Inferior parietal cortex (tissue), 1 donor: ENCODE results near the gene RBCK1.
A peak's percentile ranks its signal among the peaks of the same experiment; 100 is the strongest.
"Not testable (repeated sequence)": the region's sequence is repeated elsewhere in the genome, so short reads cannot be mapped to it uniquely, and the experiment has no call there.

ENCODE experiments used
- DNase-seq: peaks from one replicate; pipeline ENCODE4 v3.0.0-alpha.2; 2016; ENCODE audit errors: extremely low spot score

Gene RBCK1

GRCh38 chr20:437787-438486 is 29.8 kb downstream of the RBCK1 start:
- DNase-seq: no peak

DNA sequence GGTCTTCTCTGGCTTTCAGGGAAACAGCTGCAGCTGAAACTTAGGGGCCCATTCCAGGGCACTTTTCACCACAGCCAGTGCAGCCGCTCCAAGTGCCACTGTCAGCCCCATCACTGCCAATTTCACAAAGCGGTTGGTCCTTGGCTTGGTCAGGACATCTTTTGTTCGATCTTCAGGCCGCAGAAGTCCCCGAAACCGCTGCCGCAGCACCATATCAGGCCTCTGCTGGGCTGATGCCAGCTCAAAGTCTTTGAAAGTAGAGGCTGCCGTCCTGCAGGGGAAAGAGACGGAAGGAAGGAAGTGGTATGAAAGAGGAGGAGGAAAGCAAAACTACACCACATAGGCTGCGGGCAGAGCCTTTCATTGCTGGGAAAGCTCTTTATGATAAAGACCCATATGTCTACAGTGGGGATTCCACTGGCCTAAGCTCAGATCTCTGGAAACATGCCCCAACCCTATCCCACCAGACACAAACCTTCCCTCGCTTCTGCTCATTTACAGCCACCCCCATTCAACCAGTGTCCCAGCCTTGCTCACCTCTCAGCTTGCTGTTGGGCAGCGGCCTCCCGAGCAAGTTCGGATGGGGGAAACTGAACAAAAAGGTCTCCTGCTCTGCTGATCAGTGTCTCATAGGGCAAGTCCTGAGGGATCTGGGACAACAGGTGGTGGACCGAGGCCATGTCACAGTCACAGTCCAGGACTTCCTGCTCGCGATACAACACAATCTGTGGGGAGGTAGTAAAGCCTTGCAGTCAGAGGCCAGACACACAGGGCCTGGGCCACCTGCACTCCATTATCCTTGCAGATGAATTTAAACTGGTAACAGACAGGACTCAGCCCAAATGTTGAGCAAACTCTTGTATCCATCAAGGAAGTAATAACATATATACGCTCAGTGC is 30.7 kb downstream of the RBCK1 start:
- no peak for DNase-seq

DNA sequence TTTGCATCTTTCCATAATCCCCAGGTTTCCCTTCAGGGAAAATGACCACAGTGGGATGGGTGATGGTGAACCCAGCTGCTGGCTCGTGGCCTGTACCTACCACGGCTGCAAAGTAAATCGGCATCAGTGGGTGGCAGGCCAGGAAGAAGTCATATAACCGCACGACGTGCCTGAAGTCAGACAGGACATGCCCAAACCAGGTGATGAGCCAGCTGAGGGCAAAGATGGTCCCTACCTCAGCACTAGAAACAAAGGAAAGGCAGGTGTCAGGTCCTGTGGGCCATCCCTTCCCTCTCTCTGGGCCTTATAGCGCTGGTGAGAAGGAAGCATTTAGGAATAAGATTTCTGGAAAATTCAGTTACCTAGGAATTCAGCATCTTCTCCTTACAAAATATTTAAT is 32.0 kb downstream of the RBCK1 start:
- no peak for DNase-seq

- DNase-seq: no peak
Observed at GRCh38 chr20:440636-441035, 32.5 kb downstream of the RBCK1 start.

DNA sequence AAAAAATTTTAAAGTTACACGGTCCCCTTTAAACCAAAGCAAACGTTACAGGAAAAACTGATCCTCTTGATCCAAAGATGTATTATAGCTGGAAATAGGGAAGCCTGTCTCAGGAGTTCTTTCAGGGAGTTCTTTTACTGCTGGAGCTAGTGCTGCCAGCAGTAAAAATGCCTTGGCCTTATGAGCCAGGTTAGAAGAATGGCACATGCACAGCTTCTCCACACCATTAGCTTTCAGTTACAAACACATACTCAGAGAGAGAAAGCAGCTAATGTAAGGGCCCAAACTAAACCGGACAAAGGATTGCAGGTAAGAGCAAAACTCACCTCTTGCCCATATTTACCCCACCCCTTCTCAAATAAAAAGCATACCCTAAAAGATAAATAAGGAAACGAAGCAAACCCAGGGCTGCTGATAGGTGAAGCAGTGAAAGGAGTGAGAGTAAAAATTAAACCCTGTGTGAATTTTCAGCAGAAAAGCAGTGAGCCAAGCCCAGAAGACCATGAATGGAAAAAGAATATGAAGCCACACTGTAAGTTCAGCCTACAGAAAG is 35.2 kb downstream of the RBCK1 start:
- no peak for DNase-seq

- DNase-seq: no peak
Observed at GRCh38 chr20:444117-444516, 36.0 kb downstream of the RBCK1 start.

DNA sequence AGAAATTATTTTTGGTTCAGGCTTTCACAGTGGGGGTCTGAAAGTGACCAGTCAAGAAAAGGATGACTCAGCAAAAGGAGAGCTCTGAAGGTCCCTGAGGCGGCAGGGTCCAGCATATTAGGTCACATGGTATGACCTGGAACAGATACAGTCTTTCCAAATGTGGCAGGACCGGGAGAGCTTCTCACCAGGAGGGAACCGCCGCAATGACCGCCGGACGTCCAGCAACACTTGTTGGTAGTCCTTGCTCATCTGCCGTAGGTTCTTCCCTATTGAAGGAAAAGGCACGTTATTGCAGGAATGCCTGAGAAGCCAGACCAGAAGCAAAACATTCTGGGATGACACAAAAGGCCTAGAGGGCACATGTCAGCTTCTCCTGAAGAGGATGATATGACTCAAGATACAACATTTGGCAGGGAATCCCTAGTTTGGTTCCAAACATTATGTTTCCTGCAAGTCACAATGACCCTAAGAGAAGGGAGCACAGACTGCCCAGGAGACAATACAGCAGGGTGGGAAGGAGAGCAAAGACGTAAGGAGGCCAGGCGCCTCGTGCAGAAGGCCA is 36.8 kb downstream of the RBCK1 start:
- DNase-seq: no peak

GRCh38 chr20:445514-446336 is 37.6 kb downstream of the RBCK1 start:
- DNase-seq: no peak

GRCh38 chr20:452021-452420 is 43.9 kb downstream of the RBCK1 start:
- not testable (repeated sequence) for DNase-seq

- DNase-seq: no peak
Observed at GRCh38 chr20:454951-455350, 46.9 kb downstream of the RBCK1 start.

- DNase-seq: no peak
Observed at GRCh38 chr20:458776-459175, 50.7 kb downstream of the RBCK1 start.

GRCh38 chr20:460180-460579 is 52.1 kb downstream of the RBCK1 start:
- DNase-seq: no peak

- no peak for DNase-seq
Observed at GRCh38 chr20:460707-461106, 52.6 kb downstream of the RBCK1 start.

DNA sequence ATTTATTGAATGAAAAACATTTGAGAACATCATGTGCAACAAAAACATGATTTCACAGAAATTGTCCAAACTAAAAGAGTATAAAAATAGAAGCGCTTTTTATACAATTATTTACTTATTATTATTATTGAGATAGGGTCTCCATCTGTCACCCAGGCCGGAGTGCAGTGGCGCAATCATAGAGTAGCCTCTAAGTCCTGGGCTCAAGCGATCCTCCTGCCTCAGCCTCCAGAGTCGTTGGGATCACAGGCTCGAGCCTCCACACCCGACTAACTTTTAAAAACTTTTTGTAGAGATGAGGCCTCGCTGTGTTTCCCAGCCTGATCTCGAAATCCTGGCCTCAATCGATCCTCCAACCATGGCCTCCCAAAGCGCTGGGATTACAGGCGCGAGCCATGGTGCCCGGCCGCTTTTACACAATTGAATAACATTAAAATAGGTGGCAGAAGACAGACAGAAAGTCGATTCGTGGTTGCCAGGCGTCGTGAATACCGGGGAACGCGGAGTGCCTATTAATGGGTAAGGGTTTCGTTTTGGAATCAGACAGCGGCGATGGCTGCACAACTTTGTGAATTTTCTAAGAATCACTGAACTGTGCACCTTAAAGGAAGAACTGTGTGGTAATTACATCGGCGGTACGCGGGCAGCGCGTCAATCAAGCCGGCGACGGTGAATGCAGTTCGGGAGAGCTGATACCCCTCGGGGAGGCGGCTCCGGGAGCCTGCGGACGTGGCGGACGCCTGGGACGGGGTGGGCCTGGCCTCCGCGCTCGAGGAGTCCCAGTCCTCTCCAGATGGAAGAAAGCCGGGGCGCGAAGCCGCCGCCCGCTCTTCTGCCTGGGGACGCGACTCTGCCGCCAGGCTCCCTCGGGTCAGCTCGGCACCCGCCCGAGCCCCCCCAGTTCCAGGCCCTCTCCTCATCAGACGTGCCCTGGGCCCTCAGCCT is 53.4 kb downstream of the RBCK1 start:
- no peak for DNase-seq

- peak; percentile 86 for DNase-seq
Observed at GRCh38 chr20:462199-462991, 54.3 kb downstream of the RBCK1 start, which contains the start of gene TBC1D20. TBC1D20 (minus strand) TSS chr20:462533; CDS start chr20:462405, 128 bp downstream.

- DNase-seq: no peak
Observed at GRCh38 chr20:467755-468154, 59.7 kb downstream of the RBCK1 start.

GRCh38 chr20:469746-470490 is 61.8 kb downstream of the RBCK1 start:
- no peak for DNase-seq

DNA sequence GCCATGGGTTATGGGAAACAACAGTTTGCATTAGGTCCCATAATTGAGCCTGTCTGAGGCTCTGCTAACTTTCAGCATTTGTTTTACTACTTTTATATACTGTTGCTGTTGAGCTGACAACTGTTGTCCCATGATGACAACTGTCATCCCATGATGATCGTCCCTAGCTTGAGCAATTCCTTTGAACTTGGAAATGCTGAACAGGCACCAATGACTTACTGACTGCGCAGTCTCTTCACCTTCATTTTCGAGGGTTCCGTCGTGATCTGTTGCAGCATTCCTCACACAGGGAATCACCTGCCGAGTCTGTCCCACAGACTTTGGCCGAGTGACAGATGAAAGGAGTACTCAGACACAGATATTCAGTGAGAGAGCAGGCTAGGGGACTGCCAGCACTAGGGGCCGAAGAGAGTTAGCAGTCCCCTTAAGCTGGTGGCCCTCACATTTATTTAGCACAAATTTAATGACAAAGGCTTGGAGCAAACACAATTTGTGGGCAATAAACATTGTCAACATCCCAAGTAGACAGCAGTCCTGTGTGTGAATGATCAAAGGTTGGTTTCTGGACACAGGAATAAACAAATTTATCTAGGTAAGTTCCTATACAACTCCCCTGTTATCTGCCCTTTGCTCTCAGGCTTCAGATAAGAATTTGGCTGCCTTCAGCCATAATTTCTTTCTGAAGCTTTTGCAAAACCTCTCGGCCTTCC is 64.2 kb downstream of the RBCK1 start:
- DNase-seq: no peak
